Pulmonary artery endothelial cell (primary cell): Measurements from ENCODE around the gene EGFLAM. TPM values are rescaled to one million over a fixed set of nuclear protein-coding genes. Genes with fewer than 3 reads are reported as not detected.
"Not testable (repeated sequence)": the region's sequence is repeated elsewhere in the genome, so short reads cannot be mapped to it uniquely, and the experiment has no call there.

Experiments used
- DNase-seq: peaks from one replicate; pipeline ENCODE4 v3.0.0-alpha.2; 2011; ENCODE audit warnings: low read depth, low spot score
- total RNA-seq: library from RNA; depleted of rRNA; stranded (reverse); fragments of >200 nt; gene quantifications from 2 replicates; pipeline ENCODE4 v1.2.3, GENCODE V29; 2014

Gene EGFLAM
- total RNA-seq, 1 donor from 2014 or later, result 0.59 TPM

GRCh38 chr5:38323645-38324295 lies 65.4 kb downstream of the EGFLAM start:
- no peak for DNase-seq

GRCh38 chr5:38329132-38329715 lies 70.9 kb downstream of the EGFLAM start:
- DNase-seq, result no peak

GRCh38 chr5:38330207-38330606 lies 71.8 kb downstream of the EGFLAM start:
- DNase-seq, result no peak

GRCh38 chr5:38331831-38332230 lies 73.5 kb downstream of the EGFLAM start:
- no peak for DNase-seq

- DNase-seq, result not testable (repeated sequence)
These were observed 74.8 kb downstream of the EGFLAM start for GRCh38 chr5:38333181-38333580.

- DNase-seq, result no peak
These were observed 80.1 kb downstream of the EGFLAM start for GRCh38 chr5:38338455-38338854.

- no peak for DNase-seq
These were observed 81.1 kb downstream of the EGFLAM start for GRCh38 chr5:38339446-38339845.

- no peak for DNase-seq
These were observed 82.7 kb downstream of the EGFLAM start for GRCh38 chr5:38341056-38341455.

GRCh38 chr5:38341641-38342040 lies 83.3 kb downstream of the EGFLAM start:
- no peak for DNase-seq

- no peak for DNase-seq
These were observed 83.9 kb downstream of the EGFLAM start for GRCh38 chr5:38342261-38342660.

GRCh38 chr5:38344891-38345290 lies 86.5 kb downstream of the EGFLAM start:
- no peak for DNase-seq

GRCh38 chr5:38346593-38346992 lies 88.2 kb downstream of the EGFLAM start:
- DNase-seq, result no peak

GRCh38 chr5:38347040-38347763 lies 88.8 kb downstream of the EGFLAM start:
- no peak for DNase-seq

- no peak for DNase-seq
These were observed 89.5 kb downstream of the EGFLAM start for GRCh38 chr5:38347896-38348295.

- no peak for DNase-seq
These were observed 102.1 kb downstream of the EGFLAM start for GRCh38 chr5:38360323-38361061.

GRCh38 chr5:38362713-38363112 lies 104.4 kb downstream of the EGFLAM start:
- no peak for DNase-seq

- no peak for DNase-seq
These were observed 106.5 kb downstream of the EGFLAM start for GRCh38 chr5:38364825-38365224.

- DNase-seq, result no peak
These were observed 109.1 kb downstream of the EGFLAM start for GRCh38 chr5:38367410-38367809.

GRCh38 chr5:38367966-38368365 lies 109.6 kb downstream of the EGFLAM start:
- DNase-seq, result no peak

- no peak for DNase-seq
These were observed 111.3 kb downstream of the EGFLAM start for GRCh38 chr5:38369692-38370091.

GRCh38 chr5:38370358-38371100 lies 112.2 kb downstream of the EGFLAM start:
- no peak for DNase-seq
